Forelimb muscle (tissue), 1 donor: Measurements from ENCODE around the gene DHX29. TPM values are rescaled to one million over a fixed set of nuclear protein-coding genes. Genes with fewer than 3 reads are reported as not detected.
"Not testable (repeated sequence)": the region's sequence is repeated elsewhere in the genome, so short reads cannot be mapped to it uniquely, and the experiment has no call there.

Source experiments
- DNase-seq: peaks from one replicate; pipeline ENCODE4 v3.0.0-alpha.2; 2013; ENCODE audit warnings: low read depth
- polyA plus RNA-seq: library from polyadenylated mRNA; unstranded; fragments of 120-200 nt; gene quantifications from one replicate; pipeline ENCODE4 v1.2.1, GENCODE V29; 2013; ENCODE audit not compliant: insufficient read length

The DHX29 gene, protein sequence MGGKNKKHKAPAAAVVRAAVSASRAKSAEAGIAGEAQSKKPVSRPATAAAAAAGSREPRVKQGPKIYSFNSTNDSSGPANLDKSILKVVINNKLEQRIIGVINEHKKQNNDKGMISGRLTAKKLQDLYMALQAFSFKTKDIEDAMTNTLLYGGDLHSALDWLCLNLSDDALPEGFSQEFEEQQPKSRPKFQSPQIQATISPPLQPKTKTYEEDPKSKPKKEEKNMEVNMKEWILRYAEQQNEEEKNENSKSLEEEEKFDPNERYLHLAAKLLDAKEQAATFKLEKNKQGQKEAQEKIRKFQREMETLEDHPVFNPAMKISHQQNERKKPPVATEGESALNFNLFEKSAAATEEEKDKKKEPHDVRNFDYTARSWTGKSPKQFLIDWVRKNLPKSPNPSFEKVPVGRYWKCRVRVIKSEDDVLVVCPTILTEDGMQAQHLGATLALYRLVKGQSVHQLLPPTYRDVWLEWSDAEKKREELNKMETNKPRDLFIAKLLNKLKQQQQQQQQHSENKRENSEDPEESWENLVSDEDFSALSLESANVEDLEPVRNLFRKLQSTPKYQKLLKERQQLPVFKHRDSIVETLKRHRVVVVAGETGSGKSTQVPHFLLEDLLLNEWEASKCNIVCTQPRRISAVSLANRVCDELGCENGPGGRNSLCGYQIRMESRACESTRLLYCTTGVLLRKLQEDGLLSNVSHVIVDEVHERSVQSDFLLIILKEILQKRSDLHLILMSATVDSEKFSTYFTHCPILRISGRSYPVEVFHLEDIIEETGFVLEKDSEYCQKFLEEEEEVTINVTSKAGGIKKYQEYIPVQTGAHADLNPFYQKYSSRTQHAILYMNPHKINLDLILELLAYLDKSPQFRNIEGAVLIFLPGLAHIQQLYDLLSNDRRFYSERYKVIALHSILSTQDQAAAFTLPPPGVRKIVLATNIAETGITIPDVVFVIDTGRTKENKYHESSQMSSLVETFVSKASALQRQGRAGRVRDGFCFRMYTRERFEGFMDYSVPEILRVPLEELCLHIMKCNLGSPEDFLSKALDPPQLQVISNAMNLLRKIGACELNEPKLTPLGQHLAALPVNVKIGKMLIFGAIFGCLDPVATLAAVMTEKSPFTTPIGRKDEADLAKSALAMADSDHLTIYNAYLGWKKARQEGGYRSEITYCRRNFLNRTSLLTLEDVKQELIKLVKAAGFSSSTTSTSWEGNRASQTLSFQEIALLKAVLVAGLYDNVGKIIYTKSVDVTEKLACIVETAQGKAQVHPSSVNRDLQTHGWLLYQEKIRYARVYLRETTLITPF (N-terminal part only)
- polyA plus RNA-seq, result 26.6 TPM

DNA sequence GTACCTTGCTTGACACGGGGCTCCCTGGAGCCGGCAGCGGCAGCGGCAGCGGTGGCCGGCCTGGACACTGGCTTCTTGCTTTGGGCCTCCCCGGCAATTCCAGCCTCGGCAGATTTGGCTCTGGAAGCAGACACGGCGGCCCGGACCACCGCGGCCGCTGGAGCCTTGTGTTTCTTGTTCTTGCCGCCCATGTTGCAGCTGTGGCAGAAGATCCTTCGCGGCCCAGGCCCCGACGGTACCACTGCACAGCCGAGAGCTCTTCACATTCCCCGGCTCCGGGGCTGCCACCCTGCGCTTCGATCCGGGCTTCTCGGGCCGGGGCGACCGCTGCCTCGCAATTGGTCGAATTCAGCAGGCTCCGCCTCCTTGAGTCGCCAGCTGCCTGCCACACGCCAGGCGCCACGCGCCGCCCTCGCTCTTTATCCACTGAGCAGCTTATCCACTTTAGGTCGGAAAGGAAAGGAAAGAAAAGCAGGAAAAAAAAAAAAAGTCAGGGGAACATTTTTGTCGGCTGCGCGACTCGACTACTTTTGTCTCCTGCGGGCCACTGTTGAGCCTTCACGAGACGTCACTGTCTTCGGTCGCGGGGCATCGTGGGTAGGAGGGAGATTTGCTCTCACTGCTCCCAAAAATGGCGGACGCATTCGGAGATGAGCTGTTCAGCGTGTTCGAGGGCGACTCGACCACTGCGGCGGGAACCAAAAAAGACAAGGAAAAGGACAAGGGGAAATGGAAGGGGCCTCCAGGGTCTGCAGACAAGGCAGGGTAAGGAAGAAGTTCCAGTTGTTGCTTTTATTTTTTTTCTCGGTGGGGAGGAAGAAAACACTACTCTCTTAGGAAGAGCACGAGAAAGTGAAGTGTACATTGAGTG is at the start of gene DHX29, which contains the start of gene MTREX:
Gene DHX29, minus strand, starts transcription at position 312 of the 871 bp plus-strand sequence. Its CDS starts 121 bp downstream, at position 191.
Gene MTREX, plus strand, starts transcription at position 607 of the 871 bp plus-strand sequence. Its CDS starts 25 bp downstream, at position 632.
- peak; percentile 89 for DNase-seq

DNA sequence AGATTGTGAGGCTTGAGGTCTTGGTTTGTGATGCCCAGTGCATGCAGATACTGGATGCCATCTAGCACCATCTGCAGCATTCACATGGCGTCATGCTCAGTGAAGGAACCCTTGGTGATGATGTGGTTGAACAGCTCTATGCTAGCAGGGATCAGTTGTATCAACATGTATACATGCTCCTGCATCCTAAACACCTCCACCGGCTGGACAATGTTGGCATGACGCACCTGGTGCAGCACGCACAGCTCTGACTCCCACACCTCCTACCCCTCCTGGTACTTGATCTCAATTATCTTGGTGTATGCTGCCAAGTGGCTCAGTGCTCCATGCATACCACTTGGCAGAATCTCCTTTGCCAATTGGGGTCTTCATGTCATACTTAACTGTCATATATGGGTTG is 49.4 kb upstream of the DHX29 start:
- no peak for DNase-seq

DNA sequence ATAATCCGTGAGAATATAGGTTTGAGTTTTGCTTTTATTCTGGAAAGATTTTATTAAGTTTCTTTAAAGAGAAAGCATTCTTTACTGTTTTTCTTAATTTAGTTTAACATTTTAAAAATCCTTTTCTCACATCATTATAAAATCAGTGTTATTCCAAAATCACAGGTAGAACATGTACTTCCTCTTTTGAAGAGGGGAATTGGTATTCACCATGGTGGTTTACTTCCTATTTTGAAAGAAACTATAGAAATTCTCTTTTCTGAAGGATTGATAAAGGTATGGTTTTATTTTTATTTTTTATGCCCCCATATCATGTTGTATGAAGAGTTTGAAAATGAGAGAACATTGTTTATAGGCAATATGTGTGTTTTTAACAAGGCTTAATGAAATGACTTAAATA is 43.3 kb upstream of the DHX29 start:
- no peak for DNase-seq

DNA sequence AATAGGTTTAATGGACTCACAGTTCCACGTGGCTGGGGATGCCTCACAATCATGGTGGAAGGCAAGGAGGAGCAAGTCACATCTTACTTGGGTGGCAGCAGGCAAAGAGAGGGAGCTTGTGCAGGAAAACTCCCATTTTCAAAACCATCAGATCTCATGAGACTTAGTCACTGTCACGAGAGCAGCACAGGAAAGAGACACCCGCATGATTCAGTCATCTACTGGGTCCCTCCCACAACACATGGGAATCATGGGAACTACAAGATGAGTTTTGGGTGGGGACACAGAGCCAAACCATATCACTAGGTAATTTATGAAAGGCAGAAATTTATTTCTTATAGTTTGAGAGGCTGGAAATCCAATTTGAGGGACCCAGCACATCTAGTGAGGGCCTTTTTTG is 40.3 kb upstream of the DHX29 start:
- no peak for DNase-seq

DNA sequence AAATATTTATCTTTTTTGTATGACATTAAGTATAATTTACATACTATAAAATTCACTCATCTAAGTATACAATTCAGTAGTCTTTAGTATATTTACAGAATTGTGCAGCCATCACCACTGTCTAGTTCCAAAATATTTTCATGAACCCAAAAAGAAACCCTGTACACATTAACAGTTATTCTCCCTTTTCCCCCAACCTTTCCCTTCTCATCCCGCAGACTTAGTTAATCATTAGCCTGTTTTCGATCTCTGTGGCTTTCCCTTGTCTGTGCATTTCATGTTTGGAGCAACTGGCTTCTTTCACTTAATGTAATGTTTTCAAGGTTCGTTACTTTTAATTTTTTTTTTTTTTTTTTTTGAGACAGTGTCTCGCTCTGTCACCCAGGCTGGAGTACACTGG is 37.8 kb upstream of the DHX29 start:
- DNase-seq, result no peak

DNA sequence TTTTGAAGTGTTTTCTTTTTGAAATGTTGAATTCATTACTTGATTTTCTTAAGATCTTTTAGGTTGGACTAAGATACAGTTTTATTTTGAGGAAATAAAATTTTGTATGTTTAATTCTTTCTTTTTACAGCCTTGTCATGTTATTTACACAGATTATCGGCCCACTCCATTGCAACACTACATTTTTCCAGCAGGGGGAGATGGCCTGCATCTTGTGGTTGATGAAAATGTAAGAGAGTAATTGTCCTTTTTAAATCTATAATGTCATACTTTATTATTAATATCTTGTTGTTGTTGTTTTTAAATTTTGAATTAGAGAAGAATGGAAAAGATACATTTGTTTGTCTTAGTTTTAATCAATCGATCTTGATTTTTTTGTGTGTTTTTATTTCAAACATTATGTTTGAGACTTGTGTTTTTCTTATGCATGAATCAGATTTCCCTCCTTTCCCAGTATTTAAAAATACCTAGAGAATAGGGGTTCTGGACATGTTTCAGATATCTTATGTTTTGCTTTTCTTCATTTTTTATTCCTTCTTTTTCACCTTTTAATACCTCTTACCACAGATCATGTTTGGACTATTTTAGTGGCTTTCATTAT is 37.0 kb upstream of the DHX29 start:
- peak; percentile 16 for DNase-seq

DNA sequence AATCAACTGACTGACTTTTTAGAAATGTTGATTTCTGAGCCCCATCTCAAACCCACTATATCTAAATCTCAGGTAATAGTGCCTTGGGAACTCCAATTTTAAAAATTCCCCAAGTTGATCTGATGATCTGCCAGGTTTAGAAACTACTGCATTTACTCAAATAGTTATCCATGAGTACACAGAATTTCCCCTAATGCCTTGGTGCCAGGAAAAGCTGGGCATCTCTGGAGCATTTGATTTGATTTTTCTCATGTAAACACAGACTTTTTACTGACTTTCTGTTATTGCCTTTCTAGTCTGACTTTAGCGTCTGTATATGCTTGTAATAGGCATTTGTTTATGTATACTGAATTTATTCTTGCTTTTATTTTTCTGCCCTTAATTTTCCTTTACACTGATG is 36.1 kb upstream of the DHX29 start:
- no peak for DNase-seq

DNA sequence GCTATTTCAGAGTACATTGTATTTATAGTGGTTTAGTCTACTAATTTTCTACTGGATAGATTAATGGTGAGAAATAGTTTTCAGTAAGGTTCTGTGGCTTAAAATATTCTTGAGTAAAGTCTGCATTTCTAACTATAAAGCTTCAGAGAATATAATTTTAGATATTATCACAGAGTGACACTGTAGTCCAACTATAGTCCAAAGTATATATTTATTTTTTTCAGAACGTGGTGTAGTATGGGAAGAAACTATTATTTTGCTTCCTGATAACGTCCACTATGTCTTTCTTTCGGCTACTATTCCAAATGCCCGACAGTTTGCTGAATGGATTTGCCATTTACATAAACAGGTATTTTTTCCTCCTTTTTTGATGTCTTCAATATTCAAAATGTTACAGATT is 35.6 kb upstream of the DHX29 start:
- no peak for DNase-seq

DNA sequence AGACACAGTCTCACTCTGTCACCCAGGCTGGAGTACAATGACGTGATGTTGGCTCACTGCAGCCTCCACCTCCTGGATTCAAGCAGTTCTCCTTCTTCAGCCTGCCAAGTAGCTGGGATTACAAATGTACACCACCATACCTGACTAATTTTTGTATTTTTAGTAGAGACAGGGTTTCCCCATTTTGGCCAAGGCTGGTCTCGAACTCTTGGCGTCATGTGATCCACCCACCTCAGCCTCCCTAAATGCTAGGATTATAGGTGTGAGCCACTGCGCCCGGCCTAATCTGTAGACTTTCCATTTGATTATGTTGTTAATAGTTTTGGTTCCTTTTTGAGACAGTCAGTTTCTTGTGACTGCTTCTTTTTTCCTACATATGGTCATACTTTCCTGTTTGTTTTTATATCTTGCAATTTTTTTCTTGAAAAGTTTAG is 31.3 kb upstream of the DHX29 start:
- DNase-seq, result no peak

DNA sequence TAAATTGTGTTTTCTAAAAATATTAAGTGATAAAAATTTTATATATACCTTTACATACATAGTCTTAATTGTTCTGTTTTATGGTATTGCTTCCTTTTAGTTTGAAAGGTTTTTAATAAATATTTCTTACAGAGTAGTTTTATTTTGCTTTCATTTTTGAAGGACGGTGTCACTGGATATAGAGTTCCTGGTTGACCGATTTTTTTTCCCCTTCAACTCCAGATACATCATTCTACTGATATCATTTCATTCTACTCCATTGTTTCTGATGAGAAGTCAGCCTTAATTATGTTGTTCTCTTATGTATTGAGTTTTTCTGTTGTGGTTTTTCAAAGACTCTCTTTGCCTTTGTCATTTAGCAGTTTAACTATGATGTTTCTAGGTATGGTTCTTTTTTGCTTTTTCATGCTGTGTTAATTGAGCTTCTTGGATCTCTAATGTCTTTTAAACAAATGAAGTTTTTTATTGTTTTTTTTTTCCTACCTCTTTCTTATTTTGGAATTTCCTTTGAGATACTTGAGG is 30.7 kb upstream of the DHX29 start:
- no peak for DNase-seq

DNA sequence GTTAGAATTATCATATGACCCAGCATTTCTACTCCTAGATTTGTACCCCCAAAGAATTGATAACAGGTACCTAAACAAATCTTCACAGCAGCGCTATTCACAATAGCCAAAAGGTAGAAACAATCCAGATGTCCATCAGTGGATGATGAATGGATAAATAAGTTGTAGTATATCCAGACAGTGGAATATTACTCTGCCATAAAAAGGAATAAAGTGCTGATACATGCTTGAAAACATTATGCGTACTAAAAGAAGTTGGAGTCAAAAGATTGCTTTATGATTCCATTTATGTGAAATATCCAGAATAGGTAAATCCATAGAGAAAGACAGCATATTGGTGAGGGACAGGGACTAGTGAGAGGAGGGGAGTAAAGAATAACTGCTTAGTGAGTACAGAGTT is 26.3 kb upstream of the DHX29 start:
- DNase-seq, result no peak

DNA sequence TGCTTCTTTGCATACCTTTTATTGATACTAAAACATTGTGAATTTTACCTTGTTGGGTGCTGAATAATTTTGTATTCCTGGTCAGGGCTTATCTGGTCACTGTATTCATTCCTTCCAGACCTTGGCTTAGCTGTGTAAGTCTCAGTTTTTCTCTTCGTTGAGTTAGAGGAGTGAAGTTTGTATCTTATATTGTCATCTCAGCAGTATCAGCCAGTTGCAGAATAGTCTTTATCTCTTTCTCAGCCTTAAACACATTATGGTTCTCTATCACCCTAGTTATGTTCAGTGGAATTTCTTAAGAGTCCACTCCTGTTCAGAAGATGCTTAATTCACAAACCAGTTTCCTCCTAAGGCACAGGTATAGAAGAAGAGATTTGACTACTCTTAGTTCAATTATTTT is 25.5 kb upstream of the DHX29 start:
- DNase-seq, result no peak

DNA sequence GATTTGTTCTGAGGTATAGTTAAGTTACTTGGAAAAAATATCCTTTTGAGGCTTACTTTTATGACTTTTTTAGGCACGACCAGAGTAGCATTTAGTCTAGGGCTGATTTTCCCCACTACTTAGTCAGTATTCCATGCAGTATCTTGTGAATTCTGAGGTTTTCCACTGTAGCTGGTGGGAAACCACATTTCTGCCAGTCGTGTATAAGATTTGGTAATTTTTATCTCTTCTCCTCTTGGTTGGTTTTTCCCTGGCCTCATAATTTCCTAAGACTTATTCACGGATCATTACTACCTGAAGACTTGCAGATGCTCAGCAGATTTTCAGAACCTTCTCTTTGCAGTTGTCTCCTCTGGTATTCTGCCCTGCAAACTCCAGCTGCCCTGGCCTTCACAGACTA is 23.8 kb upstream of the DHX29 start:
- DNase-seq, result no peak

DNA sequence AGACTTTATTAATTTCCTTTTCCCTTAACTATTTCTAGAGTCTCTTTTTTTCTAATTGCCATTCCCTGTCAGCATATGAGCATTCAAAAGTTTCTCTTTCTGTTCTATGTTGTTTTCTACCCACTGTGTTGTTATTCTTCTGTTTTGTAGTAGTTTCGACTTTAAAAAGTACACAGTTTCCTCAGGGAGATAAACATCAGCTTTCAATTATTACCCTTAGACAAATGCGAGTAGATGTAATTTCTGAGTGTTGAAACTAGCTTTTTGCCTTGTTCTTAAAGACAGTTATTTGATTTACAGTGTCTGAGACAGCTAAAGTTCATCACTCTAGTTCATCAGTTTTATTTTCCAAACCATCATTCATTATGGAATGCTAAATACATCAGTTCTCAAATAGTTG is 19.8 kb upstream of the DHX29 start:
- no peak for DNase-seq

DNA sequence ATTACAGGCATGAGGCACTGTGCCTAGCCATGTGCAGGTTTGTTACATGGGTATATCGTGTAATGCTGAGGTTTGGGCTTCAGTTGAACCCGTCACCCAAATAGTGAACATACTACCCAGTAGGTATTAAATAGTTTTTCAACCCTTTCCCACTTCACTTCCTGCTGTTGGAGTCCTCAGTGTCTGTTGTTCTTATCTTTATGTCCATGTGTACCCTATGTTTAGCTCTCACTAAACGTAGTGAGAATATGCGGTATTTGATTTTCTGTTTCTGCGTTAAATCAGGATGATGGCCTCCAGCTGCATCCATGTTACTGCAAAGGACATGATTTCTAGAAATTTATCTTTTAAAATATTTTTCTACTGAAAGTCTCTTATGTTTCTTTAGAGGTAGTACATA is 18.1 kb upstream of the DHX29 start:
- DNase-seq, result no peak

DNA sequence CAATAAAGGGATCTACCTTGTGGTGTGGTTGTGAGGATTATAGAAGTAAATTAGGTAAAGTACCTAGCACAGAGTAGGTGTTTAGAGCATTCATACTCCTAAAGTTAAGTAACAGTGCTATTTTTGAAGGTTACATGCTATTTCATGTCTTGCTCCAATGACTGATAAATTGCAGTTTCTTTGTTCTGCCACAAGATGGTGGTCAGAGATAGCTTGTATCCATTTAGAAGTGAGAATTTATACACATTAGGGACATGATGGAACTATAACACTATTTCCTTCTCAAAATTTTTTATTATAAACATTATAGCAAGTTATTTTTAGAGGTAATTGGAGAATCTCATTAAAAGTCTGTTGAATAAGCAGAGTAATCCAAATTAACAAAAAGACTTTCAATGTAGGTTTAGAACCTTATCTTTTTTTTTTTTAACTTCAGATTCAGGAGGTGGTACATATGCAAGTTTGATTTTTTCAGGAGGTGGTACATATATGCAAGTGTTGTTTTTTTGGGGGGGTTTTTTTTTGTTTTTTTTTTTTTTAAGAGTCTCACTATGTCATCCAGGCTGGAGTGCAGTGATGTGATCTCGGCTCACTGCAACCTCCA is 17.4 kb upstream of the DHX29 start:
- no peak for DNase-seq

DNA sequence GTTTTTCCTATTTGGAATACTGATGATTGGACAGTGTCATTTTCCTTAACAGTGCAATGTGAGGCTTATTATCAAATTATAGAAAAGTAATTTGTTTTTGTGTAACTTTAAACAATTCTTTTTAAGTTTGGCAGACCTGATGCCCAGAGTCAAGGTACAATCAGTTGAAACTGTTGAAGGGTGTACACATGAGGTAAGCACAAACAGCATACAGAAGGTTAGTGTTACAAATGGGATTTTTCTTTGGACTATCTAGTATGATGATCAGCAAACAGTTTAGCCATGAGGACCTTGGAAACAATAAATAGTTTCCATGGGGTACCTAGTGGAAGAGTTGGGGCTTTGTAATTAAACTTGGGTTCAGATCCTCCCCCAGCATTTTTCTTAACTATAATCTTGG is 16.5 kb upstream of the DHX29 start:
- no peak for DNase-seq

DNA sequence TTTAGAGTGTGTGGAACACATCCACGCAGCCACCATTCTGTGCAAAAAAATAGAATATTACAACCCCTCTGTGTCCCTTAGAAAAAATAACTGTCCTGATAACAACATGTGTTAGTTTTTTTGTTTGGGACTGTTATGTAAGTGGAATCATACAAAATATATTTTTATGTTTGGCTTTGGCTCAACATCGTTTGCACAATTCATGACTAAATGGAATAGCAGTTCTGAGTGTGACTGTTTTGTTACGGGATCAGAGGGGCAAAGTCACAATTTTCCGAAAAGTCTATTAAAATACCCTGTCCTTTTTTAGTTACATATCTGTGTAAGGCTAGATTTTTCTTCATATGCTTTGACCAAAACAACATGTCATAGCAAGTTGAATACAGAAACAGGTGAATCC is 13.1 kb upstream of the DHX29 start:
- DNase-seq, result no peak

DNA sequence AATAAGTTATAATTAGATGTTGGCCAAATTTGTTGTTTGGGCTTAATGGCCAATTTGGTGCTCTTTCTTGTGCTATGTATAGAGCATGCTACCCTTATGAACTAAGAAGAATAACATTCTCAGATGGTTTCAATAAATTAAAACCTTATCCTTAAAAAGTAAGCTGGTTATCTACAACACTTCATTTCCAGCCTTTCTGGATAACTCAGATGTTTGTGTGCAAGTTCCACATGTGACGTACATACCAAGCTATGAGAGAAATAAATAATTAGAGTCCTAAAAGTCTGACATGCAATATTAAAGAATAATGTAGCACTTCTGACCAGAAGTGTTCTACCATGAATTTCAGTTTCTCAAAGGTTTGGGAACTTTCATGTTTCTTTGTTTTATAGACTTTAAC is 12.0 kb upstream of the DHX29 start:
- DNase-seq, result no peak

DNA sequence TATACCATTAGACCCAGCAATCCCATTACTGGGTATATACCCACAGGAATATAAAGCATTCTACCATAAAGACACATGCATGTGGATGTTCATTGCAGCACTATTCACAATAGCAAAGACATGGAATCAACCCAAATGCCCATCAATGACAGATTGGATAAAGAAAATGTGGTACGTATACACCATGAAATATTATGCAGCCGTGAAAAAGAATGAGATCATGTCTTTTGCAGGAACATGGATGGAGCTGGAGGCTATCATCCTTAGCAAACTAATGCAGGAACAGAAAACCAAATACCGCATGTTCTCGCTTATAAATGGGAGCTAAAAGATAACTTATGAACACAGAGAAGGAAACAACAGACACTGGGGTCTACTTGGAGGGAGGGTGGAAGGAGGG is 10.7 kb upstream of the DHX29 start:
- not testable (repeated sequence) for DNase-seq
